GM21529 (cell line): Measurements from ENCODE around the gene MED25.

Experiments
- ATAC-seq: cut with Tn5 transposase; IDR thresholded peaks from one replicate; pipeline ENCODE4 v1.9.1; 2021; ENCODE audit not compliant: unreplicated experiment

The MED25 gene

GRCh38 chr19:49817964-49818648 is at the start of gene MED25:
MED25 (plus strand) TSS chr19:49818289; CDS start chr19:49818342, 53 bp downstream.
- peak; percentile 63 for ATAC-seq

DNA sequence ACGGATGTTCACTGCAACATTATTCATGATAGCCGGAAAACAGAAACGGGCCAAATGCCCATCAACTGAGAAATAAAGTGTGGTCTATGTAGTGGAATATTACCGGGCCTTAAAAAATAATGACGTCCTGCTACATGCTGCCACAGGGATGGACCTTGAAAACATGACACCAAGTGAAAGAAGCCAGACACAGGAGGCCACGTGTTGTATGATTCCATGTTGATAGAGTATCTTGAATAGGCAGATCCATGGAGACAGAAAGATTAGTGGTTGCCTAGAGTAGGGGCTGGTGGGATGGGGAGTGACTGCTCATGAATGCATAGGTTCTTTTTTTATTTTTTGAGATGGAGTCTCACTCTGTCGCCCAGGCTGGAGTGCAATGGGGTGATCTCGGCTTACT is 47.6 kb upstream of the MED25 start:
- no peak for ATAC-seq

DNA sequence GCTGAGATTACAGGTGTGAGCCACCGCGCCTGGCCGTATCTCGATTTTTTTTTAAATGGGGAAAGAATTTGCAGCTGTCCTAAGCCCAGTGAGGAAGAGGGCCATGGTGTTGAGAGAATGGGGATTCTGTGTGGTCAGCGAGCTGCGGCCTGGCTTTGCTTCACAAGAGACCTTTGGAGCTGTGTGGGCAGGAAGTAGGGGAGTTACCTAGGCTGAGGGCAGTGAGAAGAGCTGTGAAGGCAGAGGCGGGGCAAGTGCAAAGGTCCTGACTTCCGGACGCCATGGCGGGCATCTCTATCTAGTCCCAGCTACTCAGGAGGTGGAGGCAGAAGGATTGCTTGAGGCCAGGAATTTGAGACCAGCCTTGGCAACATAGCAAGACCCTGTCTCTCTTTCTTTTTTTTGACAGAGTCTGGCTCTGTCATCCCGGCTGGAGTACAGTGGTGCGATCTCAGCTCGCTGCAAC is 46.4 kb upstream of the MED25 start:
- ATAC-seq: no peak

GRCh38 chr19:49772850-49773432 is 45.1 kb upstream of the MED25 start:
- ATAC-seq: no peak

- ATAC-seq: no peak
Measured at GRCh38 chr19:49773663-49774350, 44.3 kb upstream of the MED25 start.

GRCh38 chr19:49774969-49775368 is 43.1 kb upstream of the MED25 start:
- ATAC-seq: no peak

- no peak for ATAC-seq
Measured at GRCh38 chr19:49775742-49776370, 42.2 kb upstream of the MED25 start.

DNA sequence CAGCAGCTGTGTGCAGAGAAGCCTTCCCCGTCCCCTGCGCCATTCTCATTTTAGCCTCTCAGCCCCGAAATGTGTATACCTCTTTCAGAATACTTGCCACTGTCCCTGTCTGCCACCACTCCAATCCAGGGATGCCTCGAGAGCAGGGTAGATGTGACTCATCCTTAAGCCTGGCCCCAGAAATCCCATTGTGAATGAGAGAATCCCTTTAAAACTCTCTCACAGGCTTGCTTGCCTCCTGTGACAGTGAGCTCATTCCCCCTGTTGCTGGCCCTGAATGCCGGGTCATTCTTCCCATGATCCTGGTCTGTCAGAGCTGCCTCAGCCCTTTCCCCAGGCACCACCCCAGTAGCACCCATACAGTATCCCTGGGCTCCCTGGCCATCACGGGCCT is 41.7 kb upstream of the MED25 start:
- no peak for ATAC-seq

- no peak for ATAC-seq
Measured at GRCh38 chr19:49779731-49780555, 38.1 kb upstream of the MED25 start.

GRCh38 chr19:49780861-49781260 is 37.2 kb upstream of the MED25 start:
- ATAC-seq: no peak

GRCh38 chr19:49781394-49781793 is 36.7 kb upstream of the MED25 start:
- no peak for ATAC-seq

DNA sequence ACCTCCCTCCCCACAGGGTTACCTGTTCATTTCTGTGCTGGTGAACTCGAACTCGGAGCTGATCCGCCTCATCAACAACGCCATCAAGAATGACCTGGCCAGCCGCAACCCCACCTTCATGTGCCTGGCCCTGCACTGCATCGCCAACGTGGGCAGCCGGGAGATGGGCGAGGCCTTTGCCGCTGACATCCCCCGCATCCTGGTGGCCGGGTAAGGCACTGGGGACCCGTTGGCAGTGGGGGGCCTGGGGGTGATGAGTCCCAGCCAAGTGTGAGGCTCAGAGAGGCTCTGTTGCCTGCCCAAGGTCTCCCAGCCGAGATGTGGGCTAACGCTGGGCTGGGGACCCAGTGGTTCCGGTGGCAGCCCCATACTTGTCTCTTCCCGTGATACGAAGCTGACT is 35.6 kb upstream of the MED25 start:
- no peak for ATAC-seq

DNA sequence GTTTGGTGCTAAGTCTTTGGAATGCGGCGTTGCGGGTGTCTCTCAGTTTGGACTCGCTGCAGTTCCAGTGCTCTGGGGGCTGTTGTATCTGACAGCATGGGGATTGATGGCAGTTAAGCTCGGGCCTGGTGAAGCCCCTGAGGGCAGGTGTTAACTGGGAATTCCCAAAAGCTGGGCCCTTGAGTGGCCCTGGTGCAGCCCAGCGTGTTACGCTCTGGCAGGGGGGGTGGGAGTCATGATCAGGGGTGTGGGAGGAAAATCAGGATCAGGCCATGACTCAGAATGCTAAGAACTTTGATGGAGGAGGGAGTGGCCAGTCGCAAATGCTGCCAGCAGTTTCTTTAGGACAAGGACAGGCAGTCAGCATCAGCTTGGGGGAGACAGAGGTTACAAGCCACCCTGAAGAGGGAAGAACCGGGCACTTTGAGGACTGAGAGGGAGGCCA is 31.7 kb upstream of the MED25 start:
- ATAC-seq: no peak

- ATAC-seq: no peak
Measured at GRCh38 chr19:49787746-49788145, 30.3 kb upstream of the MED25 start.

- no peak for ATAC-seq
Measured at GRCh38 chr19:49788857-49789256, 29.2 kb upstream of the MED25 start.

- no peak for ATAC-seq
Measured at GRCh38 chr19:49790866-49791265, 27.2 kb upstream of the MED25 start.

- ATAC-seq: no peak
Measured at GRCh38 chr19:49791776-49792445, 26.2 kb upstream of the MED25 start.

GRCh38 chr19:49792829-49793560 is 25.1 kb upstream of the MED25 start:
- ATAC-seq: no peak

DNA sequence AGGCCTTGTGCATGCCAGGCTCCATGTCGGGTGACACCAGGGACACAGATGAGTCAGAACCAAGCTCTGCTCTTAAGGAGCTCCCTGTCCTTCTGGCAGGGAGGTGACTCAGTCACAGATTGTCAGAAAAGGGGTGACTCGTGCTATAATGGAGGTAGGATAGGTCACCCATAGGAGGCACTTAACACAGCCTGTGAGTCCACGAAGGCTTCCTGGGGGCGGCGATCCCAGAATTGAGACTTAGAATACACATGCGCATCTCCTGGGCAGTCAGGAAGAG is 24.6 kb upstream of the MED25 start:
- ATAC-seq: no peak

DNA sequence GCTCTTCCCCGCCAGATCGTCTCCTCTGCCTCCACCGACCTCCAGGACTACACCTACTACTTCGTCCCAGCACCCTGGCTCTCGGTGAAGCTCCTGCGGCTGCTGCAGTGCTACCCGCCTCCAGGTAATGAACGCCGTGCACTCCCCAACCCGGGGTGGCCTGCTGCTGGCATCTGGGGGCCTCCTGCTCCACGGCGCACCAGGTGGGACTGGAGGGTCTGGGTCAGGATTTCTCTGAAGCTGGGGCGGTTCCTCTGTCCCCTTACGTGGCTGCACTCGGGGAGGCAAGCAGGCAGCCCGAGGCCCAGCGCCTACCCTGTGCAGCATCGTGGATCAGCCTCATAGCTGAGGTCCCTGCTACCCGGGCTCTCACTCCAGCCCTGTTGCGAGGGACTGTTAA is 22.5 kb upstream of the MED25 start:
- ATAC-seq: no peak
